Measurements from ENCODE around the gene ZNF564. TPM values are rescaled to one million over a fixed set of nuclear protein-coding genes. Genes with fewer than 3 reads are reported as not detected.
A peak's percentile ranks its signal among the peaks of the same experiment; 100 is the strongest.
"Not testable (repeated sequence)": the region's sequence is repeated elsewhere in the genome, so short reads cannot be mapped to it uniquely, and the experiment has no call there.

ZNF564 gene
- total RNA-seq, 1 donor from 2014 or later: 21.3 TPM

GRCh38 chr19:12496480-12496879, 54.8 kb downstream of the ZNF564 start:
- DNase-seq: no peak

DNA sequence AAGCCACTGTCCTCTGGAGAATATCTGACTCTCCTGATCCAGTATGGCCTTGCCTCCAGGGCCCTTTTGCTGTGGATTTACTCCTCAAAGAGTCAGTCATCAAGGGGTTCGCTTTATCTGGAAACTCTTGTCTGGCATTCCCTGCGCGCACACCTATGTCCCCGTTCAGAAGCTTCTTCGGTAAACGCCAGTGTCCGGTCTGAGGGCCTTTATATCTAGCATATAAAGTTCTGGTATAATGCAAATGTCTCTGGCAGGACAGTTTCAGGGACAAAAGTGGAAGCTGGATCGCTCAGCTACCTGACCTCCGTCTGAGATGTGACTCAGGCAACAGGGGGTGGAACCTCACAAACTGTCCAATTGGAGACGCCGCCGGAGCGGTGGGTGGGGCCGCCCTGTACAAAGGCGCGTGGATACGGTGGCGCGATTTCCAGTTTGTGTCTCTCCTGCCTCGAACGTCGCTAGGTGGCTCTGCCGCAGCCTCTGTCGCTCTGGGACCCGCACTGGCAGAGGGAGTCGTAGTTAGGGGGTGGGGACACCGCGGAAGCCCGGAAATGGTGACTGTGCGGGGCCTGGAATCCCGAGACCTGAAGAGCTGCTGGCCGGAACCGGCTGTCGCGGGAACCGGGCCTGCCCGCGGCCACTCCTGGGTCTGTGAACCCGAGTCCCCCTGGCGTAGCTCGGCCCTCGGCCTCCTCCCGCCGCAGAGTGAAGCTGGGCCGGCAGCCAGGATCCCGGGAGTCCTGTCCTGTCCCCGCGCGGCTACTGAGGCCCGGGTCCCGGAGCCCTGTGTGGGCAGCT, 56.1 kb downstream of the ZNF564 start:
- DNase-seq: peak; percentile 91

GRCh38 chr19:12494260-12494860, 56.9 kb downstream of the ZNF564 start:
- no peak for DNase-seq

GRCh38 chr19:12486265-12486783, 65.0 kb downstream of the ZNF564 start:
- not testable (repeated sequence) for DNase-seq

- no peak for DNase-seq
Measured at GRCh38 chr19:12485571-12485970, 65.7 kb downstream of the ZNF564 start.

DNA sequence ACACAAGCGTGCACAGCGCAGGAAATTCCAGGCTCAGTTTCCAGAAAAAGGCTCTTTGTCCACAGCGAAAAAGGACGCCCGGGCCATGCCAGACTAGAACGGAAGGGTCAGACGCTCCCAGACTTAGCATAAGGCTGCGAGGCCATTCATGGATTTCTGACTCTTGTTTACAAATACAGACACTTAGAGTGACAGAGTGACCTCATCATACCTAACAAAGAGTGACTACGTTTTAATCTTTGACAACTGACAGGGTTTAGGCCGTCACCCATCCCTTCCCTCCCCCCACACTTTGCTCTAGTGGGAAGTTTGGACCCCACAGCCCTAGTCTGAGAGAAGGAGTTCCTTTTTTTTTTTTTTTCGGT, 66.2 kb downstream of the ZNF564 start:
- DNase-seq: peak; percentile 73

DNA sequence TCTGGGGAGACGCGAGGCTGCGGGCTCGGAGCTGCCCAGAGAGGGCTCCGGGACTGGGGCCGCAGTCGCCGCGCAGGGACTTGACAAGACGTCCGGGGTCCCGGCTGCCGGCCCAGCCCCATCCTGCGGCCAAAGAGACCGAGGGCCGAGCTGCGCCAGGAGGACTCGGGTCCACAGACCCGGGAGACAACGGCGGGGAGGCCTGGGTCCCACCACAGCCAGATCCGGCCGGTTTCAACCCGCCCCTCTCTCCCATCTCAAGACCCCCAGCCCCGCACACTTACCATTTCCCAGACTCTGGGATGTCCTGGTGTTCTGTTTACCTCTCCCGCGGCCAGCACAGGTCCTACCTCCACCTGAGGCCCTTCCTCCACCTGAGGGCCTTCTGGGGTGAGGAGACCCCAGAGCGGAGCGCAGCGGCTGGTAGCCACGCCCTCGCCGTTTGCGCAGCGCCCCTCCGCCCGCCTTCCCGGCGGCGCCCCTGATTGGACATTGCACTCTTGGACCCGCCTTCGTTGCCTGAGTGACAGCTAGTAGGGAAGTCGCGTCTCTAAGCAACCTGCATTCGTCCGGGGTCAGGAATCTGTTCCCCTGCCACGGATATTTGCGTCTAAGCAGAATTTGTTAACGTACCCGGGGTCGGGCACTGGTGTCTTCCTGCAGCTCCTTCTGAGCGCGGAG, 66.8 kb downstream of the ZNF564 start, which contains the start of gene ZNF709:
TSS of gene ZNF709 (minus strand) at position 446 of the 681 bp plus-strand sequence. CDS start at position 287, 159 bp downstream.
- peak; percentile 86 for DNase-seq

DNA sequence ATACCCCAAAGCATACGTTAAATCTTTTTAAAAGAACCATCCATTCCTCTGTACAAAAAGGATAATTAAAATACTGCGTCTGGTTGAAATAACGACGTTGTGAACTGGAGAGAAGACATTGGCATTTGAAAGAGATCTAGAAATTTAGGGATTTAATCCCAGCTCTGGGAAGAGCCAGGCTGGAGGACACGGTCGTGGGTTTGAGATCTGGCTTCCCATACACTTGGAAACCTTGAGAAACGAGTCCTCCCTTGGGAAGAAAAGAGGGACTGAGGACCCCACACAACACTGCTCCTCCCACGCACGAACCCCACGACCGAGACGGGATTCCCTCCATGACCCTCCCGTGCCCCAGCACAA, 67.3 kb downstream of the ZNF564 start:
- no peak for DNase-seq

GRCh38 chr19:12482509-12482886, 68.8 kb downstream of the ZNF564 start:
- DNase-seq: no peak

DNA sequence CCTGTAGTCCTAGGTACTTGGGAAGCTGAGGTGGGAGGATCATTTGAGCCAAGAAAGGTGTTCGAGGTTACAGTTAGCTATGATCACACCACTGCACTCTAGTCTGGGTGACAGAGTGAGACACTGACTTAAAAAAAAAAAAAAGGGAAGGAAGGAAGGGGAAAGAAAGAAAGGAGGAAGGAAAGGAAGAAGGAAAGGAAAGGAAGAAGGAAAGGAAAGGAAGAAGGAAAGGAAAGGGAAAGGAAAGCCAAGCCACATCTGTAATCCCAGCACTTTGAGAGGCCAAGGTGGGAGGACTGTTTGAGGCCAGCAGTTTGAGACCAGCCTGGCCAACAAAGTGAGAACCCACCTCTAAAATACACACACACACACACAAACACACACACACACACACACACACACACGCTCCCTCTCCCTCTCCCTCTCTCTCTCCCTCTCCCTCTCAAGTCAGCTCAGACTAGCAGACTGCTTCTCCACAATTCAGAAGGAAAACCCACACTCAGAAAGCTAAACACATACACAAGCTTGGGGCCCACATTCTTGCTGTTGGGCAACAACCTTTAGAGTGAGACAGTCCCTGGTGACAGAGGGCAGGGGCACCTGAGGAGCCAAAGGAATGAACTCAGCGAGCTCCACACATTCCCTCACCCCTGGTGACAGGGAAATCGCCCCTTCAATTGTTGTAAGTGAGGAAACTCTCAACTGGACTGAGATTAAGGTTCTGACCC, 69.3 kb downstream of the ZNF564 start:
- no peak for DNase-seq

GRCh38 chr19:12478234-12478941, 72.9 kb downstream of the ZNF564 start:
- no peak for DNase-seq

Small RNA genes within 50 kb of the gene (small RNA-seq; reads per million reads assigned to genes)
- gene MTCO1P27 (ENCODE audit: low replicate concordance) (not detected), gene PPIAP20 (ENCODE audit: low replicate concordance) (not detected)

Other genes with a start within 250 kb of the ZNF564 start
- gene ZNF563, start 217.8 kb downstream of the ZNF564 start, total RNA-seq: 3.9 TPM
- 10.2 TPM for gene ZNF442, start 185.8 kb downstream of the ZNF564 start, total RNA-seq
- 6.6 TPM for gene ZNF799, start 150.2 kb downstream of the ZNF564 start, total RNA-seq
- gene ZNF443, start 110.5 kb downstream of the ZNF564 start, total RNA-seq: 7.5 TPM
- 10.3 TPM for gene ZNF709, start 66.7 kb downstream of the ZNF564 start, total RNA-seq
- gene ZNF490, start 59.3 kb upstream of the ZNF564 start, total RNA-seq: 4.5 TPM
- 18.1 TPM for gene ZNF791, start 59.4 kb upstream of the ZNF564 start, total RNA-seq
- 29.9 TPM for gene MAN2B1, start 115.3 kb upstream of the ZNF564 start, total RNA-seq
- 4.6 TPM for gene WDR83, start 115.3 kb upstream of the ZNF564 start, total RNA-seq
- 42.4 TPM for gene DHPS, start 130.4 kb upstream of the ZNF564 start, total RNA-seq
- gene GNG14, start 136.5 kb upstream of the ZNF564 start, total RNA-seq: not detected
- 3.5 TPM for gene FBXW9, start 145.1 kb upstream of the ZNF564 start, total RNA-seq
- 31.6 TPM for gene TNPO2, start 172.4 kb upstream of the ZNF564 start, total RNA-seq
- gene TRIR, start 183.2 kb upstream of the ZNF564 start, total RNA-seq: 98.1 TPM
- gene GET3, start 186.0 kb upstream of the ZNF564 start, total RNA-seq: 36.6 TPM
- 0.99 TPM for gene BEST2, start 200.3 kb upstream of the ZNF564 start, total RNA-seq
- gene HOOK2, start 224.1 kb upstream of the ZNF564 start, total RNA-seq: 31.8 TPM
- gene JUNB, start 240.0 kb upstream of the ZNF564 start, total RNA-seq: 151 TPM

All from skin of body (tissue), 3 donors.